H1 (cell line): ENCODE measurements around the gene ANKS1A. TPM values are rescaled to one million over a fixed set of nuclear protein-coding genes. Genes with fewer than 3 reads are reported as not detected.

ENCODE experiments used
- CTCF ChIA-PET: fragments of 300-600 bp; sonication (Branson Sonifier 250); formaldehyde crosslinking; loops from one replicate; lab custom pipeline; 2021; ENCODE audit not compliant: partially characterized antibody; lab: Charles Lee
- POLR2A ChIA-PET: fragments of 300-600 bp; sonication (Branson Sonifier 250); formaldehyde crosslinking; loops from one replicate; lab custom pipeline; 2021; ENCODE audit warnings: inconsistent platforms; ENCODE audit not compliant: partially characterized antibody; lab: Charles Lee
- DNase-seq, 2 experiments: peaks; one replicate each; pipeline versions ENCODE4 v3.0.0 to v3.0.0-alpha.2; 2010 to 2022; ENCODE audit warnings: low spot score in 2 of 2, low read depth in 1 of 2, mixed read lengths in 1 of 2
- FAIRE-seq: peaks from 2 replicates; lab custom pipeline; 2011; peaks lifted over from hg19 to GRCh38; lab: Jason Lieb, UNC
- H2AFZ ChIP-seq: 2 replicates; pipeline ENCODE4 v1.8.1; 2012; ENCODE audit warnings: low read length, inconsistent platforms
- H2AK5ac ChIP-seq: 2 replicates; pipeline ENCODE4 v1.6.1; 2013; ENCODE audit warnings: low read depth, low read length
- H2BK120ac ChIP-seq: replicated peaks from 2 replicates; pipeline ENCODE3; 2013; ENCODE audit warnings: low read depth, low read length, inconsistent platforms
- H2BK12ac ChIP-seq: 2 replicates; pipeline ENCODE4 v1.6.1; 2013; ENCODE audit warnings: low read depth, low read length
- H2BK15ac ChIP-seq: 2 replicates; pipeline ENCODE4 v1.6.1; 2013; ENCODE audit warnings: low read length
- H2BK20ac ChIP-seq: 2 replicates; pipeline ENCODE4 v1.6.1; 2013; ENCODE audit warnings: low read length
- H2BK5ac ChIP-seq: 2 replicates; pipeline ENCODE4 v1.6.1; 2013; ENCODE audit warnings: low read depth, low read length
- H3K14ac ChIP-seq: 2 replicates; pipeline ENCODE4 v1.6.1; 2013; ENCODE audit warnings: inconsistent platforms; ENCODE audit not compliant: insufficient read length
- H3K18ac ChIP-seq: 2 replicates; pipeline ENCODE4 v1.6.1; 2013; ENCODE audit warnings: low read length; ENCODE audit errors: extremely low read depth
- H3K23ac ChIP-seq: 2 replicates; pipeline ENCODE4 v1.6.1; 2013; ENCODE audit warnings: inconsistent platforms; ENCODE audit not compliant: insufficient read length
- H3K23me2 ChIP-seq: 2 replicates; pipeline ENCODE4 v1.6.1; 2013; ENCODE audit warnings: low read depth, low read length
- H3K27ac ChIP-seq: 2 replicates; pipeline ENCODE4 v1.6.1; 2011; ENCODE audit warnings: low read depth, low read length, inconsistent platforms
- H3K27me3 ChIP-seq, 4 experiments: replicated peaks in 1 of 4; 1 replicate in 1 of 4; 2 replicates in 3 of 4; pipeline versions ENCODE4 v1.6.1 to v1.8.1; 2011 to 2013; ENCODE audit warnings: low read length in 3 of 4, mild to moderate bottlenecking in 3 of 4, inconsistent platforms in 2 of 4, mixed read lengths in 2 of 4, moderate library complexity in 1 of 4; ENCODE audit not compliant: control insufficient read depth in 3 of 4, insufficient read depth in 3 of 4; ENCODE audit errors: extremely low read depth in 1 of 4
- H3K36me3 ChIP-seq, 4 experiments: 2 replicates each; pipeline versions ENCODE4 v1.6.1 to v1.8.1; 2011 to 2013; ENCODE audit warnings: mild to moderate bottlenecking in 4 of 4, low read length in 3 of 4, moderate library complexity in 2 of 4, control low read depth in 1 of 4, inconsistent platforms in 1 of 4; ENCODE audit not compliant: insufficient read depth in 4 of 4, control insufficient read depth in 2 of 4
- H3K4ac ChIP-seq: replicated peaks from 2 replicates; pipeline ENCODE3; 2013; ENCODE audit warnings: low read length, low read depth, mixed read lengths, inconsistent platforms; ENCODE audit not compliant: insufficient read length
- H3K4me1 ChIP-seq, 4 experiments: replicated peaks in 1 of 4; 1 replicate in 1 of 4; 2 replicates in 3 of 4; pipeline versions ENCODE4 v1.6.1 to v1.8.1; 2011 to 2013; ENCODE audit warnings: low read length in 3 of 4, inconsistent platforms in 2 of 4, mixed read lengths in 1 of 4; ENCODE audit not compliant: insufficient read depth in 4 of 4, control insufficient read depth in 3 of 4
- H3K4me2 ChIP-seq, 2 experiments: 2 replicates each; pipeline versions ENCODE4 v1.6.1 to v1.8.1; 2011 to 2013; ENCODE audit warnings: low read depth in 2 of 2, low read length in 2 of 2, control low read depth in 1 of 2, inconsistent platforms in 1 of 2, mild to moderate bottlenecking in 1 of 2; ENCODE audit not compliant: insufficient read depth in 1 of 2
- H3K4me3 ChIP-seq, 4 experiments: fragments of 200-600, 300-600 bp in 1 of 4; sonication (generic), shearing (Covaris generic), sonication (Bioruptor Twin) in 1 of 4; 2 replicates each; pipeline versions ENCODE4 v1.5.1 to v1.8.1; 2011 to 2016; ENCODE audit warnings: low read length in 4 of 4, low read depth in 3 of 4, control low read depth in 2 of 4, inconsistent platforms in 2 of 4, mild to moderate bottlenecking in 2 of 4, mixed read lengths in 1 of 4, moderate library complexity in 1 of 4; ENCODE audit not compliant: insufficient read depth in 2 of 4; ENCODE audit errors: extremely low read depth in 1 of 4
- H3K56ac ChIP-seq: replicated peaks from 2 replicates; pipeline ENCODE3; 2013; ENCODE audit warnings: low read depth, mild to moderate bottlenecking, mixed read lengths, low read length, inconsistent platforms; ENCODE audit not compliant: insufficient read length
- H3K79me1 ChIP-seq: 2 replicates; pipeline ENCODE4 v1.6.1; 2013; ENCODE audit warnings: low read depth, low read length, control low read depth
- H3K79me2 ChIP-seq, 2 experiments: 2 replicates each; pipeline versions ENCODE4 v1.6.1 to v1.8.1; 2012 to 2013; ENCODE audit warnings: low read length in 2 of 2, mild to moderate bottlenecking in 2 of 2, inconsistent platforms in 1 of 2; ENCODE audit not compliant: insufficient read depth in 2 of 2, control insufficient read depth in 1 of 2
- H3K9ac ChIP-seq, 4 experiments: replicated peaks in 1 of 4; 1 replicate in 1 of 4; 2 replicates in 3 of 4; pipeline versions ENCODE4 v1.6.1 to v1.8.1; 2011 to 2013; ENCODE audit warnings: low read depth in 3 of 4, low read length in 3 of 4, control low read depth in 2 of 4, mild to moderate bottlenecking in 2 of 4, moderate library complexity in 2 of 4, inconsistent platforms in 1 of 4; ENCODE audit errors: extremely low read depth in 1 of 4
- H3K9me3 ChIP-seq, 2 experiments: 2 replicates each; pipeline versions ENCODE4 v1.6.1 to v1.8.1; 2012 to 2013; ENCODE audit warnings: mild to moderate bottlenecking in 2 of 2, moderate library complexity in 2 of 2, control low read depth in 1 of 2, inconsistent platforms in 1 of 2, low read depth in 1 of 2, low read length in 1 of 2, mixed read lengths in 1 of 2; ENCODE audit not compliant: insufficient read depth in 2 of 2
- H4K20me1 ChIP-seq, 2 experiments: replicated peaks in 1 of 2; 2 replicates each; pipeline versions ENCODE3 to v1.8.1; 2011 to 2013; ENCODE audit warnings: inconsistent platforms in 2 of 2, low read length in 2 of 2, mild to moderate bottlenecking in 1 of 2; ENCODE audit not compliant: insufficient read depth in 2 of 2, control insufficient read depth in 1 of 2
- H4K5ac ChIP-seq: 2 replicates; pipeline ENCODE4 v1.6.1; 2013; ENCODE audit warnings: low read length, low read depth, mixed read lengths, inconsistent platforms; ENCODE audit not compliant: insufficient read length
- H4K8ac ChIP-seq: 2 replicates; pipeline ENCODE4 v1.8.0; 2013; ENCODE audit warnings: mild to moderate bottlenecking, moderate library complexity, low read length, inconsistent platforms; ENCODE audit not compliant: insufficient read depth; ENCODE audit errors: extremely low read depth
- H4K91ac ChIP-seq: replicated peaks from 2 replicates; pipeline ENCODE3; 2013; ENCODE audit warnings: low read length, mixed read lengths, inconsistent platforms; ENCODE audit not compliant: insufficient read length
- NRF1 ChIP-seq: IDR thresholded peaks from 2 replicates; pipeline ENCODE4 v1.6.1; 2011; ENCODE audit warnings: mild to moderate bottlenecking, low read depth, low read length, improper control_type of control experiment
- PHF8 ChIP-seq: fragments of 200-600 bp; sonication (generic); conservative IDR thresholded peaks from 2 replicates; pipeline ENCODE4 v1.7.1; 2012; ENCODE audit warnings: low read depth, mild to moderate bottlenecking, inconsistent platforms, low read length, moderate library complexity
- POLR2A ChIP-seq, 2 experiments: IDR thresholded peaks; 1 replicate in 1 of 2; 2 replicates in 1 of 2; pipeline ENCODE4 v1.6.1; 2011; ENCODE audit warnings: low read depth in 2 of 2, low read length in 2 of 2, mild to moderate bottlenecking in 2 of 2; ENCODE audit errors: control extremely low read depth in 1 of 2
- SIRT6 ChIP-seq: IDR thresholded peaks from one replicate; pipeline ENCODE4 v1.7.1; 2012; ENCODE audit warnings: low read length, inconsistent platforms
- TAF1 ChIP-seq: IDR thresholded peaks from 2 replicates; pipeline ENCODE4 v1.6.1; 2011; ENCODE audit warnings: mild to moderate bottlenecking, low read depth, low read length
- WGBS, 2 experiments: shearing (Covaris generic) in 1 of 2; methylation state at CpG; one replicate each; pipeline versions ENCODE4 v1.1.6 to v1.1.7; 2013 to 2015; ENCODE audit warnings: low lambda C conversion rate in 2 of 2, mixed read lengths in 2 of 2, inconsistent platforms in 1 of 2, low coverage in 1 of 2, missing lambda C conversion rate in 1 of 2; ENCODE audit not compliant: insufficient replicate concordance in 2 of 2, insufficient coverage in 1 of 2, insufficient read length in 1 of 2; ENCODE audit errors: extremely low coverage in 1 of 2, missing lambda C conversion rate in 1 of 2; 5-methylcytosine and 5-hydroxymethylcytosine counted together
- polyA plus RNA-seq, 7 experiments: library from polyadenylated mRNA; depleted of rRNA in 3 of 7; stranded (reverse) in 5 of 7; unstranded in 2 of 7; fragments of >200 nt in 5 of 7; fragments of 200-250 nt in 2 of 7; gene quantifications; 1 replicate in 5 of 7; 2 replicates in 1 of 7; 4 replicates in 1 of 7; pipeline versions ENCODE4 v1.2.1 to v1.2.3, GENCODE V29; 2011 to 2013; ENCODE audit warnings: missing spikeins in 2 of 7, mixed read lengths in 2 of 7
- total RNA-seq: library from RNA; stranded (reverse); fragmentation: NEBNext Ultra II Directional; extraction: Animal tissue kit (Norgen Biotek cat#: 25700); gene quantifications from 2 replicates; pipeline ENCODE4 v1.2.1, GENCODE V29; 2021
- TF ChIP-seq, protein P1 (sequence below): IDR thresholded peaks from 2 replicates; pipeline ENCODE4 v1.6.1; 2012; ENCODE audit warnings: inconsistent platforms

The ANKS1A gene
- total and polyA plus RNA-seq, 2 of the 8 experiments (the other 6 are each of a cell fraction or from before 2014, with no cell fraction given) = 9.8 to 30.9 TPM

DNA sequence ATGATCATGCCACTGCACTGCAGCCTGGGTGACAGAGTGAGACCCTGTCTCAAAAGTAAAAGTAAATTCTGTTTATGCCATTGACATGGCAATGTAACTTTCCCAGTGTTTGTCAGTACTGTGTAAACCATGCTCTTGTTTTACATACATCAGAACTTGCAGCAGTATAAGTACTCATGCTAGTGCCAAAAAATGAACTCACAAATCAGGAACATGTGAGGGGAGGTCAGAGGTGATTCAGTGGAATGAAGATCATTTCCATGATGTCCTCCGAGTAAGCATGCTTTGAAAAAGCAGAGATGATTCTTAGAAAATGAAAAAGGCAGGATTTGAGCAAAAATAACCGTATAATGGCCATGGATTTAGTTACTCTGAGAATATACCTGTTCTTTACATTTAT lies 81.9 kb downstream of the ANKS1A start:
- H3K27ac ChIP-seq = no peak overlapping the region
- DNase-seq (no peak), FAIRE-seq (no peak)
- no peak overlapping the region for H3K9ac ChIP-seq
- no peak overlapping the region for H3K14ac ChIP-seq
- H2BK5ac ChIP-seq = no peak overlapping the region
- no peak overlapping the region for H3K4me3 ChIP-seq
- no peak overlapping the region for H2BK12ac ChIP-seq
- H3K79me2 ChIP-seq = no peaks in the 10 kb centered on the region
- no peak overlapping the region for H2BK120ac ChIP-seq
- H3K23ac ChIP-seq = no peak overlapping the region
- no peak overlapping the region for H3K18ac ChIP-seq
- no peak overlapping the region for H4K8ac ChIP-seq
- no peak overlapping the region for H2BK20ac ChIP-seq
- peaks cover 0 to 1% (median 0%) of the 10 kb centered on the region in 4 experiments; a peak in 1 of 7 replicates for H3K27me3 ChIP-seq
- H3K56ac ChIP-seq = no peak overlapping the region
- no peak overlapping the region for H4K5ac ChIP-seq
- H3K79me1 ChIP-seq = no peaks in the 10 kb centered on the region
- 91% methylated on average over 2 of the region's 2 CpGs; no CpG with 5 or more reads in 1 of the 2 experiments for WGBS, 2 experiments
- no peak overlapping the region for H3K4ac ChIP-seq
- H3K4me1 ChIP-seq = no peaks in the 10 kb centered on the region
- H3K9me3 ChIP-seq = no peaks in the 10 kb centered on the region
- H2AFZ ChIP-seq = no peak overlapping the region
- H3K36me3 ChIP-seq = peaks cover 2 to 9% (median 5%) of the 10 kb centered on the region in 4 experiments; a peak in 5 of 8 replicates
- no peak overlapping the region for H2AK5ac ChIP-seq
- no peak overlapping the region for H3K4me2 ChIP-seq
- H2BK15ac ChIP-seq = no peak overlapping the region
- POLR2A ChIA-PET = no interaction called here
- CTCF ChIA-PET = interaction anchor here (0.6 to 3.4 kb wide), 3 partner anchors 12 to 203 kb away, joined by 3 to 17 read pairs (median 4); no protein-coding TSS in a partner anchor
- H4K20me1 ChIP-seq = no peaks in the 10 kb centered on the region
- no peaks in the 10 kb centered on the region for H3K23me2 ChIP-seq
- H4K91ac ChIP-seq = no peak overlapping the region
- TF ChIP-seq NRF1 (no peak), PHF8 (no peak), SIRT6 (no peak), TAF1 (no peak), POLR2A (IDR thresholded peaks at IDR 0.05; ENCODE audit: control extremely low read depth in 1 of 2, low read depth in 2 of 2, low read length in 2 of 2) (no peak)
- TF ChIP-seq, protein P1, sequence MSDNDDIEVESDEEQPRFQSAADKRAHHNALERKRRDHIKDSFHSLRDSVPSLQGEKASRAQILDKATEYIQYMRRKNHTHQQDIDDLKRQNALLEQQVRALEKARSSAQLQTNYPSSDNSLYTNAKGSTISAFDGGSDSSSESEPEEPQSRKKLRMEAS = no peak
